NCI-H1930 (cell line): ENCODE data around the gene CHIT1.

Experiments
- DNase-seq, 2 experiments: peaks; one replicate each; lab custom pipeline; 2025; lab: John Stamatoyannopoulos, UW

The CHIT1 gene

GRCh38 chr1:203216274-203217138, 13.0 kb downstream of the CHIT1 start:
- peak; percentile 28 to 74 for DNase-seq

DNA sequence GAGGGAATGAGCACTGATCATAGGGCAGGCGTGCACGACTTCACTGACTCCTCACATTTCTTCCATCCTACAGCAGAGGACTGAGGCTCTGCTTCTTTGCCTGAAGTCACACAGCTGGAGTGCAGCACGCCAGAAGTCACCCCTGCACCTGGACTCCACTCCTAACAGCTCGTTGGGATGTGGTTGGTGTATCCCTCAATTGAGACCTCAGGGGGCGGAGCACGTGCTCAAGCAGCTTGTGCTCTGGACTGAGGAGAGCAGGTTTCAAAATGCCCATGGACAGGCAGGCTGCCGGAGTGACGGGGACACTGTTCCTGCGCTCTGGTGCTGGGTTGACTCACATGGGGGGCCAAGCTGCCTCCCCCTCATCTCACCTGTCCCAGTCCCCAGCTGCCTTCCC, 13.9 kb downstream of the CHIT1 start:
- DNase-seq: no peak

- no peak for DNase-seq
Observed at GRCh38 chr1:203214871-203215270, 14.6 kb downstream of the CHIT1 start.

- DNase-seq: no peak
Observed at GRCh38 chr1:203213126-203213525, 16.3 kb downstream of the CHIT1 start.

- DNase-seq: no peak
Observed at GRCh38 chr1:203211812-203212211, 17.7 kb downstream of the CHIT1 start.

DNA sequence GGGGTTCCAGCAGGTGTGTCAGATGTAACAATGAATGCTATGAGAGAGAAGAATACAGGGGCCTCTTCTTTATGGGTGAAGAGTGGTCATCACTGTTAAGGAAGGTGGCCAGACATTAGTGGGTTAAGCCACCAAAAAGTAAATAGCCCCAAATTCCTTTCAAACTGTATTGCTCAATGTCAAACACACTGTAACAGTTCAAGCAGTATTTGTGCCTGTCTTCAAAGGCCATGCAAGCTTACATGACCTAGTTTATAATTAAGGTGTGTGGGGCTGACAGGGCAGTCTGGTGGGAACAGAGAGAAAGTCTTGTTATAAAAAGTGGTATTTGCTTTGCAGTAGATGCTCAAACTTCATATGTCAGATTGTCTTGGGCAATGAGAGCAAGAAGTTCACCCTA, 18.5 kb downstream of the CHIT1 start:
- no peak for DNase-seq

GRCh38 chr1:203210350-203210749, 19.1 kb downstream of the CHIT1 start:
- no peak for DNase-seq

DNA sequence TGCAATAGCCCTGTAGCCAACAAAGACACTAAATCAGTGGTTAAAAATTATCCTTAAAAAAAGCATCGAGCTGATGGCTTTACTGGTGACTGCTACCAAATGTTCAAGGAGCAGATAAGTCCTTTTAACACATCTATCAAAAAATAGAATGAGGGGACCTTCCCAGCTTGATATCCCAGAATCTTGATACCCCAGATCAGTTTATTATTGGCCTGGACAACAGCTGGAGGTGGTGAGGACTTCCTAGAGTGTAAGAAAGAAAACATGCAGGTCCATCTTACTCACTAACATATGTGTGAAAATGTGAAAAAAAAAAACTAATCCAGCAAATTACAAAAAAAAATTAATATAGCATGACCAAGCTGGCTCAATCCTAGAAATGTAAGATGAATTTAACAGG, 21.3 kb downstream of the CHIT1 start:
- DNase-seq: no peak

DNA sequence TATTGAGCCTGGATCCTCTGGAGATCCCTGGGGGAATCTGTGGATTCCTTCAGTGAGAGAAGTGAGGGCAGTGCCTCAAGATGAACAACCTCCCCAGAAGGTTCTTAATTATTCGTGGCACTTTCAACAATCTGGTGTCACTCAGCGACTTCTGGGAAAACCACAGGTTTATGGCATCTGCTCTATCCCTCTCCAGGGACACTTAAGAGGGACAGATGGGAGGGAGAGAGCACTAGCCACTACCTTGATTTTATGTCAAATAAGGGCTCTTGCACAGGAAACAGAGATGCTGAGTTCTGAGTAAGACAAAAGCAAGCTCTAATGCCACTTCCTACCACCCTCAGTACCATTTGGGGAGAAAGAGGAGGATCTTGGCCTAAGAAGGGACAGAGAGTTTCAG, 21.7 kb downstream of the CHIT1 start:
- no peak for DNase-seq

- DNase-seq: no peak
Observed at GRCh38 chr1:203206129-203206687, 23.3 kb downstream of the CHIT1 start.

DNA sequence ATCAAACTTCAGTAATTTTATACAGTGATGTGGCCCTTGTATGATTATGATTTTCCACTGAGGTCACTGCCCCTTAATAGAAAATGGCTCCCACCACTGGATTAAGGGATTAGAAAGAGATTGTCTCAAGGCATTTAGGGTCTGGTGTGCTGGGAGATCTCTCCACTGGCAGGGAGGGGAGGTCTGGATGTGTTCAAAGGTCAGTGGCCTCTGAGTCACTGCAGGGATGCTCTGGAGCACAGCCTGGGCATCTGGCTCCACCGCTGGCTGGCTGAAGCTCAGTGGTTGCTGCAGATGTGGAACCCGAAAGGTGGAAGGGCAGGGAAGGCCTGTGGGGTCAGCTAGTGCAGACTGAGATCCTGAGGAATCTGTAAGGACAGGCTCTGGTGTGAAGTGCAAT, 24.7 kb downstream of the CHIT1 start:
- DNase-seq: no peak

- no peak for DNase-seq
Observed at GRCh38 chr1:203202431-203203245, 26.8 kb downstream of the CHIT1 start.

- no peak for DNase-seq
Observed at GRCh38 chr1:203201516-203202205, 27.8 kb downstream of the CHIT1 start.

- no peak for DNase-seq
Observed at GRCh38 chr1:203200916-203201315, 28.6 kb downstream of the CHIT1 start.

DNA sequence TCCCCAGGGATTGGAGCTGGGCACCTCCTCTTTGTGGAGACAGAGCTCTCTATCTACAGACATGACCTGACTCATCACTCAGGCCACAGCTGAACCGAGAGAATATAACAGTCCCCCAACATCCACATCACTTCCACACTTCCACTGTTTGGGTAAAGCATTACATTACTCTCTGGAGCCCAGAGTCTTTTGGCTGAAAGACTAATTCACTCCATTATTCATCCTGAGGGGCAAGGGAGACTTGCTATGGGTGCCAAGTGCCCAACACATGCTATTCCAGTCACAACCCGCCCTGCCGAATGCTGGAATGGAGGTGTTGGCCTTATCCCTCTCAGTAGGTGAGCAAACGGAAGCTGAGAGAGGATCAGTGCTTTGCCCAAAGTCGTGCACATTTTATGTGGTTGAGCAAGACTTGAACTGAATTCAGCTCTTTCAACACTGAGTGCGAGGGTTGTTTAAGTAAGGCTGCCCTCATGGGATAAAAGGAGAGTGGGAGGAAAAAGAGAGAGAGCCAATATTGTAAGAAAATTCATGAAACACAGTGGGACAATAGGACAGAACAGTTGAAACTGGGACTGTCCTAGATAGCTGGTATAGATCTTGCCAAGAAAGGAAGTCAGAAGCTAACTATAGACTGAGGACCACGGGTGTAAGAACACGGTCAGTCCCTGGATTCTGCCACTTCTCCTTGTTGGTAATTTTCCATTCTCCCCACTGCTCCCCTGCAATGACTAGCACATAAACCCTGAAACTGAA, 29.5 kb downstream of the CHIT1 start:
- no peak for DNase-seq

GRCh38 chr1:203199481-203199815, 30.0 kb downstream of the CHIT1 start:
- DNase-seq: no peak

- DNase-seq: no peak
Observed at GRCh38 chr1:203199002-203199401, 30.5 kb downstream of the CHIT1 start.

- no peak for DNase-seq
Observed at GRCh38 chr1:203197625-203198024, 31.8 kb downstream of the CHIT1 start.

DNA sequence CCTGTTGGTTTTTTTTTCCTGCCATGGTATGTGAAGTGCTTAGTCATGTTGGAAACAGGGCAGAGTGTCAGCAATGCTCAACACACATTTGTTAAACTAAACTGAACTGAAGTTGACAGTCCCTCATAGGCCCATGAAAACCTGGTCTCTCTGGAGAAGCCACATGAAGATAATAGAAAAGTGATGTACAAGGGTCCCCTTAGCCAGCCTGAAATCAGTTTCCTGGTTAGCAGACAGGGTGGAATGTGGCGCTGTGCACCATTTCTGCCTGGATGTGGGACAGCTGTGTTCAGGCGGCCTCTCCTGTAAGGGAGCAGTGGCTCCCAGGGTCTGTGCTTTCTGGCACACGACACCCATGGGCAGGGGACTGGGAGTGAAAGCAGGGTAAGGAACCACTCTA, 33.1 kb downstream of the CHIT1 start:
- DNase-seq: no peak

- no peak for DNase-seq
Observed at GRCh38 chr1:203190949-203191348, 38.5 kb downstream of the CHIT1 start.

GRCh38 chr1:203189951-203190352, 39.5 kb downstream of the CHIT1 start:
- no peak for DNase-seq
